Adrenal gland (tissue), 12 donors: Measurements from ENCODE around the gene DHRS13. TPM values are rescaled to one million over a fixed set of nuclear protein-coding genes. Genes with fewer than 3 reads are reported as not detected.

Source experiments
- DNase-seq, 7 donors: peaks; one replicate each; pipeline ENCODE4 v3.0.0-alpha.2; 2019 to 2020
- H3K27ac ChIP-seq, 5 donors: fragments of 200-600 bp; sonication (generic) in 4 of 5; 1 replicate in 3 of 5; 2 replicates in 2 of 5; pipeline versions ENCODE4 v1.5.1 to v1.8.0; 2016 to 2020; ENCODE audit warnings: mild to moderate bottlenecking in 1 of 5
- H3K27me3 ChIP-seq: fragments of 200-600 bp; 2 replicates; pipeline ENCODE4 v1.8.0; 2021
- H3K36me3 ChIP-seq, 2 donors: fragments of 200-600 bp; replicated peaks in 1 of 2; 1 replicate in 1 of 2; 2 replicates in 1 of 2; pipeline versions ENCODE4 v1.5.1 to v1.8.0; 2018 to 2022
- H3K4me1 ChIP-seq, 2 donors: fragments of 200-600 bp; replicated peaks in 1 of 2; 1 replicate in 1 of 2; 2 replicates in 1 of 2; pipeline versions ENCODE4 v1.5.1 to v1.8.0; 2018 to 2021
- H3K4me3 ChIP-seq, 4 donors: fragments of 200-600 bp; sonication (generic) in 3 of 4; one replicate each; pipeline ENCODE4 v1.5.1; 2016 to 2018
- H3K9me3 ChIP-seq, 3 donors: fragments of 200-600 bp; sonication (generic) in 1 of 3; replicated peaks in 1 of 3; 1 replicate in 2 of 3; 2 replicates in 1 of 3; pipeline versions ENCODE4 v1.5.1 to v1.8.0; 2016 to 2021
- POLR2A ChIP-seq, 2 donors: fragments of 450-650 bp; IDR thresholded peaks; one replicate each; pipeline ENCODE4 v1.6.1; 2017; ENCODE audit warnings: antibody characterized with exemption in 2 of 2, mild to moderate bottlenecking in 2 of 2, moderate library complexity in 1 of 2
- WGBS, 4 donors: extraction: QIAGEN DNeasy Blood & Tissue Kit in 2 of 4; methylation state at CpG; one replicate each; pipeline versions ENCODE4 v1.1.5 to v1.1.7; 2013 to 2017; 5-methylcytosine and 5-hydroxymethylcytosine counted together
- intact Hi-C, 2 donors: fragments of 100-400 bp; cut with DNase I; formaldehyde crosslinking; loops; one replicate each; pipeline versions ENCODE4 v1.14.1 to v1.15.0; 2022 to 2023
- polyA plus RNA-seq, 3 donors: library from polyadenylated mRNA; stranded (reverse); fragments of 200-250 nt in 2 of 3; fragments of 350-450 nt in 1 of 3; fragmentation: Illumina TruSeq in 1 of 3; extraction: RNeasy Lipid Tissue Mini Kit (QIAGEN cat#74804) in 1 of 3; gene quantifications; one replicate each; pipeline ENCODE4 v1.2.3, GENCODE V29; 2013 to 2014
- total RNA-seq, 9 donors: library from RNA; depleted of rRNA in 4 of 9; stranded (reverse); fragments of >200 nt in 4 of 9; fragments of 120-200 nt in 1 of 9; fragmentation: NEBNext Ultra II Directional in 1 of 9; extraction: Animal tissue kit (Norgen Biotek cat#: 25700) in 1 of 9; gene quantifications; one replicate each; pipeline versions ENCODE4 v1.1.0 to v1.2.4, GENCODE V29; 2013 to 2023
- TF ChIP-seq, protein P1 (sequence below), 6 experiments: fragments of 450-650 bp in 4 of 6; fragments of 200-600 bp in 2 of 6; sonication (generic) in 1 of 6; IDR thresholded peaks; 1 replicate in 5 of 6; 2 replicates in 1 of 6; pipeline versions ENCODE4 v1.5.1 to v1.8.0; 2016 to 2021; ENCODE audit warnings: antibody characterized with exemption in 6 of 6, mild to moderate bottlenecking in 2 of 6, moderate library complexity in 1 of 6
- donor health status: healthy with polysubstance abuse.
- donor health status: Bipolar disorder and iron deficiency.
- donor health status: DM: yes; HTN: yes; CAD: no.
- donor health status: DM: no; HTN: no; CAD: no.
- donor health status: DM: no; HTN: no; CAD: no.
- donor health status: DM: yes; HTN: yes; CAD: no.

The DHRS13 gene
- total and polyA plus RNA-seq, 12 donors = 4.4 to 23.5 (median 14.7) TPM

DNA sequence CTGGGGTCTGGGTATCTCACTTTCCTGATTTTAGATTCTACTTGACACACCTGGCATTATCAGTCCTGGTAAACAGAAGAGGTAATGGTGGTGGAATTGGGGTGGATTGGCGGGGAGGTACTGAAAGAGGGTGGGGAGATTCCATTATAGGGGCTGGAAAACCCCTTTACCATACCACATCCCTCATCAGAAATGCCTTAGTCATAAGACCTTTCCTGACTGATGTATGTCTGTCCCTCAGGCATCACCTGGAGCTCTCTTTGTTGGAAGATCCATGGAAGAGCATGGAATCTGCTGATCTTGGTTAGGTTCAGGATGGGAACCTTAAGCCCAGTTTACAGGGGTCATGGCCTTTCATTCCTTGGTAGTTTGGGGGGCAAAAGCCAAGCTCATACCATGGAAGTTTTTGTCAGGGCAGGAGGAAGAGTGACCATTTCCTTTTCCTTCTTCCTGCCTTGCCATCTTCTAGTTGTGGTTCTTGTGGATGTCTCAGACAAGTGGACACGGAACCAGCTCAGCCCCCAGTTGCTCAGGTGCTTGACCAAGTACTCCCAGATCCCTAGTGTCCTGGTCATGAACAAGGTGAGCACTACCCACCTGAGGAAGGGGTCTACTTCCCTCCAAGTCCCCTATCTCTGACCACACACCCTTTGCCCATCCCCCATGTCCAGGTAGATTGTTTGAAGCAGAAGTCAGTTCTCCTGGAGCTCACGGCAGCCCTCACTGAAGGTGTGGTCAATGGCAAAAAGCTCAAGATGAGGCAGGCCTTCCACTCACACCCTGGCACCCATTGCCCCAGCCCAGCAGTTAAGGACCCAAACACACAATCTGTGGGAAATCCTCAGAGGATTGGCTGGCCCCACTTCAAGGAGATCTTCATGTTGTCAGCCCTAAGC lies 44.7 kb downstream of the DHRS13 start:
- intact Hi-C loops = loop anchor here in 1 of 2 donors (10.0 kb wide), 1 partner anchor 57 kb away; no protein-coding TSS in a partner anchor
- H3K27me3 ChIP-seq = no peaks in the 10 kb centered on the region
- H3K4me1 ChIP-seq = peaks cover 6 to 9% of the 10 kb centered on the region in 2 donors
- H3K36me3 ChIP-seq = peaks cover 0 to 39% of the 10 kb centered on the region in 2 donors
- WGBS, 4 donors = 90 to 98% (median 96%) methylated on average over 3 of the region's 3 CpGs
- no peak for DNase-seq
- H3K27ac ChIP-seq = no peak overlapping the region
- TF ChIP-seq, protein P1, sequence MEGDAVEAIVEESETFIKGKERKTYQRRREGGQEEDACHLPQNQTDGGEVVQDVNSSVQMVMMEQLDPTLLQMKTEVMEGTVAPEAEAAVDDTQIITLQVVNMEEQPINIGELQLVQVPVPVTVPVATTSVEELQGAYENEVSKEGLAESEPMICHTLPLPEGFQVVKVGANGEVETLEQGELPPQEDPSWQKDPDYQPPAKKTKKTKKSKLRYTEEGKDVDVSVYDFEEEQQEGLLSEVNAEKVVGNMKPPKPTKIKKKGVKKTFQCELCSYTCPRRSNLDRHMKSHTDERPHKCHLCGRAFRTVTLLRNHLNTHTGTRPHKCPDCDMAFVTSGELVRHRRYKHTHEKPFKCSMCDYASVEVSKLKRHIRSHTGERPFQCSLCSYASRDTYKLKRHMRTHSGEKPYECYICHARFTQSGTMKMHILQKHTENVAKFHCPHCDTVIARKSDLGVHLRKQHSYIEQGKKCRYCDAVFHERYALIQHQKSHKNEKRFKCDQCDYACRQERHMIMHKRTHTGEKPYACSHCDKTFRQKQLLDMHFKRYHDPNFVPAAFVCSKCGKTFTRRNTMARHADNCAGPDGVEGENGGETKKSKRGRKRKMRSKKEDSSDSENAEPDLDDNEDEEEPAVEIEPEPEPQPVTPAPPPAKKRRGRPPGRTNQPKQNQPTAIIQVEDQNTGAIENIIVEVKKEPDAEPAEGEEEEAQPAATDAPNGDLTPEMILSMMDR (IDR thresholded peaks at IDR 0.05) = no peak
- no peak for TF ChIP-seq POLR2A (IDR thresholded peaks at IDR 0.05)
- H3K4me3 ChIP-seq = no peak overlapping the region
- H3K9me3 ChIP-seq = no peaks in the 10 kb centered on the region

DNA sequence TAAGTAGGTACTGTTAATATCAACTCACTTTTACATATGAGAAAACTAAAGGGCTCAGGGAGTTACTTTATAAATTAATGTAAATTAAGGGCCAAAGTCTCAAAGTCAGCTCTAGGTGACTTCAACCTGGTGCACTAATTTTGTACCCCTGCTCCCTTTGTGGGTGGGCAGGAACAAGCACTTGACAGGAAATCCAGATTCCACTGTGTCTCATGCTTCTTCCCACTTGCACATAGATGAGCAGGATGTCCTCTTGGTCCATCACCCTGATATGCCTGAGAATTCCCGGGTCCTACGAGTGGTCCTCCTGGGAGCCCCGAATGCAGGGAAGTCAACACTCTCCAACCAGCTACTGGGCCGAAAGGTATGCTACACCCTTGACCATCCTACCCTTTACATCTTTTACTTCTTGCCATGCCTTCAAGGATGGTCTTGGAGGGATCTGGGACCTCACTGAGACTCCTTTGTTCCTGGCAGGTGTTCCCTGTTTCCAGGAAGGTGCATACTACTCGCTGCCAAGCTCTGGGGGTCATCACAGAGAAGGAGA lies 46.8 kb downstream of the DHRS13 start:
- Histone ChIP-seq H3K36me3 (peaks cover 0 to 39% of the 10 kb centered on the region in 2 donors), H3K4me1 (peaks cover 6 to 9% of the 10 kb centered on the region in 2 donors), H3K9me3 (no peaks in the 10 kb centered on the region), H3K27ac (no peak overlapping the region), H3K4me3 (no peak overlapping the region), H3K27me3 (no peaks in the 10 kb centered on the region)
- TF ChIP-seq, protein P1 (IDR thresholded peaks at IDR 0.05) = no peak
- no peak for TF ChIP-seq POLR2A (IDR thresholded peaks at IDR 0.05)
- WGBS, 4 donors = 84 to 88% (median 87%) methylated on average over 4 to 5 of the region's 5 CpGs
- intact Hi-C loops = loop anchor here in 1 of 2 donors (10.0 kb wide), 1 partner anchor 59 kb away; no protein-coding TSS in a partner anchor
- no peak for DNase-seq

DNA sequence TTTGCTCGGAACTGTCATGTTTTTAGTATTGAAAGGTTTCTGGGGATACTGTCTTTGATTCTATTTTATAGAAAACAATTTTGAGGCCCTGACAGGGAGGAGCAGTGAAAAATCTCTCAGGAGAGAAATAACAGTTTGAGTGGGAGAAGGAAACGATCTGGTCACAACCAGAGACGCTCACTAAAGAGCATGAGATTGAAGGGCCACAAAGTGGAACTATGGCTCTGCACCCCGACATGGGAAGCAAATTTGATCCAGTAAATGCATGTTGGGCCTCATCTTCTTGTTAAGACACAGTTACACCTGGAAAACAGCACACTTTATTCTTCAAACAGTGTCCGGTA lies 47.6 kb downstream of the DHRS13 start:
- 13 to 17% (median 14%) methylated on average over 5 of the region's 5 CpGs for WGBS, 4 donors
- Histone ChIP-seq H3K4me1 (peaks cover 6 to 9% of the 10 kb centered on the region in 2 donors), H3K27ac (peak overlapping the region in 3 of 5 donors; percentile 58 to 73 (median 64)), H3K9me3 (no peaks in the 10 kb centered on the region), H3K36me3 (peaks cover 0 to 31% of the 10 kb centered on the region in 2 donors), H3K4me3 (peak overlapping the region in 3 of 4 donors; percentile 68 to 93 (median 69)), H3K27me3 (no peaks in the 10 kb centered on the region)
- TF ChIP-seq, protein P1 (IDR thresholded peaks at IDR 0.05) = no peak
- no peak for TF ChIP-seq POLR2A (IDR thresholded peaks at IDR 0.05)
- intact Hi-C loops = loop anchor here in 1 of 2 donors (10.0 kb wide), 1 partner anchor 59 kb away; no protein-coding TSS in a partner anchor
- no peak for DNase-seq
